ENCODE data around the gene KRTAP3-1. TPM values are rescaled to one million over a fixed set of nuclear protein-coding genes. Genes with fewer than 3 reads are reported as not detected.

KRTAP3-1 gene
- total RNA-seq, 1 donor from 2014 or later: not detected

- H3K4me3 Mint-ChIP-seq: no peak overlapping the region
- DNase-seq: no peak
- no peaks in the 10 kb centered on the region for H3K9me3 Mint-ChIP-seq
- no peak overlapping the region for H3K27ac Mint-ChIP-seq
- H3K27me3 Mint-ChIP-seq: peaks cover 13% of the 10 kb centered on the region
- intact Hi-C loops (cut with micrococcal nuclease): no loop called here
- no peaks in the 10 kb centered on the region for H3K4me1 Mint-ChIP-seq
- no peaks in the 10 kb centered on the region for H3K36me3 Mint-ChIP-seq (ENCODE audit: low read depth)
Measured at GRCh38 chr17:40980596-40980995, 28.3 kb downstream of the KRTAP3-1 start.

GRCh38 chr17:40980117-40980516 lies 28.8 kb downstream of the KRTAP3-1 start:
- H3K4me1 Mint-ChIP-seq: no peaks in the 10 kb centered on the region
- no peak overlapping the region for H3K4me3 Mint-ChIP-seq
- no peaks in the 10 kb centered on the region for H3K36me3 Mint-ChIP-seq (ENCODE audit: low read depth)
- H3K27me3 Mint-ChIP-seq: peaks cover 16% of the 10 kb centered on the region
- H3K9me3 Mint-ChIP-seq: no peaks in the 10 kb centered on the region
- no peak for DNase-seq
- intact Hi-C loops (cut with micrococcal nuclease): no loop called here
- H3K27ac Mint-ChIP-seq: no peak overlapping the region

GRCh38 chr17:40978575-40979151 lies 30.3 kb downstream of the KRTAP3-1 start:
- H3K4me1 Mint-ChIP-seq: no peaks in the 10 kb centered on the region
- H3K27ac Mint-ChIP-seq: no peak overlapping the region
- intact Hi-C loops (cut with micrococcal nuclease): no loop called here
- no peak for DNase-seq
- no peaks in the 10 kb centered on the region for H3K36me3 Mint-ChIP-seq (ENCODE audit: low read depth)
- H3K9me3 Mint-ChIP-seq: no peaks in the 10 kb centered on the region
- no peak overlapping the region for H3K4me3 Mint-ChIP-seq
- H3K27me3 Mint-ChIP-seq: peaks cover 12% of the 10 kb centered on the region

GRCh38 chr17:40975516-40975915 lies 33.4 kb downstream of the KRTAP3-1 start:
- H3K4me1 Mint-ChIP-seq: no peaks in the 10 kb centered on the region
- H3K9me3 Mint-ChIP-seq: no peaks in the 10 kb centered on the region
- intact Hi-C loops (cut with micrococcal nuclease): no loop called here
- H3K27ac Mint-ChIP-seq: no peak overlapping the region
- no peaks in the 10 kb centered on the region for H3K36me3 Mint-ChIP-seq (ENCODE audit: low read depth)
- no peak overlapping the region for H3K4me3 Mint-ChIP-seq
- DNase-seq: no peak
- H3K27me3 Mint-ChIP-seq: peaks cover 19% of the 10 kb centered on the region

GRCh38 chr17:40974366-40974765 lies 34.6 kb downstream of the KRTAP3-1 start:
- intact Hi-C loops (cut with micrococcal nuclease): no loop called here
- Mint-ChIP-seq H3K4me1 (no peaks in the 10 kb centered on the region), H3K4me3 (no peak overlapping the region), H3K27ac (no peak overlapping the region), H3K9me3 (no peaks in the 10 kb centered on the region), H3K36me3 (ENCODE audit: low read depth) (no peaks in the 10 kb centered on the region), H3K27me3 (peaks cover 23% of the 10 kb centered on the region)
- no peak for DNase-seq

GRCh38 chr17:40967582-40967981 lies 41.3 kb downstream of the KRTAP3-1 start:
- intact Hi-C loops (cut with micrococcal nuclease): no loop called here
- H3K9me3 Mint-ChIP-seq: peaks cover 3% of the 10 kb centered on the region
- H3K36me3 Mint-ChIP-seq (ENCODE audit: low read depth): no peaks in the 10 kb centered on the region
- H3K27me3 Mint-ChIP-seq: peaks cover 20% of the 10 kb centered on the region
- no peak for DNase-seq
- no peaks in the 10 kb centered on the region for H3K4me1 Mint-ChIP-seq
- H3K27ac Mint-ChIP-seq: no peak overlapping the region
- H3K4me3 Mint-ChIP-seq: no peak overlapping the region

GRCh38 chr17:40966848-40967247 lies 42.1 kb downstream of the KRTAP3-1 start, which contains the start of gene KRT39:
Gene KRT39, minus strand, starts transcription at chr17:40966948. Its CDS starts 92 bp downstream, at chr17:40966856.
- intact Hi-C loops (cut with micrococcal nuclease): no loop called here
- H3K4me3 Mint-ChIP-seq: no peak within 1 kb of the TSS
- no peaks in the 10 kb centered on the region for H3K4me1 Mint-ChIP-seq
- H3K27ac Mint-ChIP-seq: no peak within 1 kb of the TSS
- DNase-seq: no peak
- H3K36me3 Mint-ChIP-seq (ENCODE audit: low read depth): no peaks in the 10 kb centered on the region
- H3K27me3 Mint-ChIP-seq: peaks cover 17% of the 10 kb centered on the region
- H3K9me3 Mint-ChIP-seq: peaks cover 3% of the 10 kb centered on the region

- Mint-ChIP-seq H3K27ac (no peak overlapping the region), H3K4me1 (peaks cover 6% of the 10 kb centered on the region), H3K4me3 (no peak overlapping the region), H3K9me3 (peaks cover 3% of the 10 kb centered on the region), H3K27me3 (peaks cover 12% of the 10 kb centered on the region), H3K36me3 (ENCODE audit: low read depth) (no peaks in the 10 kb centered on the region)
- DNase-seq: no peak
- intact Hi-C loops (cut with micrococcal nuclease): no loop called here
Measured at GRCh38 chr17:40963838-40964237, 45.1 kb downstream of the KRTAP3-1 start.

- Mint-ChIP-seq H3K9me3 (peaks cover 3% of the 10 kb centered on the region), H3K27me3 (peaks cover 9% of the 10 kb centered on the region), H3K27ac (no peak overlapping the region), H3K4me3 (no peak overlapping the region), H3K36me3 (ENCODE audit: low read depth) (no peaks in the 10 kb centered on the region), H3K4me1 (peaks cover 6% of the 10 kb centered on the region)
- intact Hi-C loops (cut with micrococcal nuclease): no loop called here
- no peak for DNase-seq
Measured at GRCh38 chr17:40962059-40962561, 46.8 kb downstream of the KRTAP3-1 start.

GRCh38 chr17:40961591-40961990 lies 47.3 kb downstream of the KRTAP3-1 start:
- no peaks in the 10 kb centered on the region for H3K36me3 Mint-ChIP-seq (ENCODE audit: low read depth)
- no peak overlapping the region for H3K27ac Mint-ChIP-seq
- H3K4me1 Mint-ChIP-seq: peaks cover 6% of the 10 kb centered on the region
- intact Hi-C loops (cut with micrococcal nuclease): no loop called here
- no peak for DNase-seq
- H3K4me3 Mint-ChIP-seq: no peak overlapping the region
- peaks cover 3% of the 10 kb centered on the region for H3K9me3 Mint-ChIP-seq
- peaks cover 9% of the 10 kb centered on the region for H3K27me3 Mint-ChIP-seq

GRCh38 chr17:40960144-40960543 lies 48.8 kb downstream of the KRTAP3-1 start:
- DNase-seq: no peak
- Mint-ChIP-seq H3K27ac (no peak overlapping the region), H3K4me3 (no peak overlapping the region), H3K36me3 (ENCODE audit: low read depth) (no peaks in the 10 kb centered on the region), H3K27me3 (peaks cover 6% of the 10 kb centered on the region), H3K9me3 (peaks cover 3% of the 10 kb centered on the region), H3K4me1 (peaks cover 6% of the 10 kb centered on the region)
- intact Hi-C loops (cut with micrococcal nuclease): no loop called here

Other genes starting within 250 kb of the KRTAP3-1 start
- gene KRT26, start 236.9 kb downstream of the KRTAP3-1 start, total RNA-seq: not detected in 2 replicates
- gene KRT27, start 226.6 kb downstream of the KRTAP3-1 start, total RNA-seq: not detected in 2 replicates
- gene KRT28, start 209.2 kb downstream of the KRTAP3-1 start, total RNA-seq: not detected in 2 replicates
- 26.4 and 27.8 TPM in 2 replicates for gene KRT10, start 186.5 kb downstream of the KRTAP3-1 start, total RNA-seq
- not detected in 2 replicates for gene KRT12, start 141.9 kb downstream of the KRTAP3-1 start, total RNA-seq
- not detected in 2 replicates for gene KRT20, start 123.9 kb downstream of the KRTAP3-1 start, total RNA-seq
- not detected in 2 replicates for gene KRT23, start 71.5 kb downstream of the KRTAP3-1 start, total RNA-seq
- gene KRT39, start 42.2 kb downstream of the KRTAP3-1 start, total RNA-seq: not detected in 2 replicates
- not detected in 2 replicates for gene KRT40, start 24.8 kb downstream of the KRTAP3-1 start, total RNA-seq
- not detected in 2 replicates for gene KRTAP3-3, start 15.0 kb downstream of the KRTAP3-1 start, total RNA-seq
- gene KRTAP3-2, start 9.2 kb downstream of the KRTAP3-1 start, total RNA-seq: not detected in 2 replicates
- not detected in 2 replicates for gene KRTAP1-5, start 18.1 kb upstream of the KRTAP3-1 start, total RNA-seq
- not detected in 2 replicates for gene KRTAP1-4, start 21.1 kb upstream of the KRTAP3-1 start, total RNA-seq
- gene KRTAP1-3, start 25.7 kb upstream of the KRTAP3-1 start, total RNA-seq: not detected in 2 replicates
- gene KRTAP1-1, start 32.3 kb upstream of the KRTAP3-1 start, total RNA-seq: not detected in 2 replicates
- not detected in 2 replicates for gene KRTAP2-1, start 38.2 kb upstream of the KRTAP3-1 start, total RNA-seq
- not detected in 2 replicates for gene KRTAP2-2, start 46.1 kb upstream of the KRTAP3-1 start, total RNA-seq
- not detected in 2 replicates for gene KRTAP2-3, start 51.0 kb upstream of the KRTAP3-1 start, total RNA-seq
- gene KRTAP2-4, start 56.8 kb upstream of the KRTAP3-1 start, total RNA-seq: not detected in 2 replicates
- not detected in 2 replicates for gene KRTAP4-7, start 75.0 kb upstream of the KRTAP3-1 start, total RNA-seq
- gene KRTAP4-8, start 89.0 kb upstream of the KRTAP3-1 start, total RNA-seq: not detected in 2 replicates
- not detected in 2 replicates for gene KRTAP4-16, start 93.1 kb upstream of the KRTAP3-1 start, total RNA-seq
- gene KRTAP4-9, start 96.3 kb upstream of the KRTAP3-1 start, total RNA-seq: not detected in 2 replicates
- gene KRTAP4-11, start 109.2 kb upstream of the KRTAP3-1 start, total RNA-seq: not detected in 2 replicates
- gene KRTAP4-12, start 115.1 kb upstream of the KRTAP3-1 start, total RNA-seq: not detected in 2 replicates
- gene KRTAP4-6, start 131.4 kb upstream of the KRTAP3-1 start, total RNA-seq: not detected in 2 replicates
- not detected in 2 replicates for gene KRTAP4-5, start 140.7 kb upstream of the KRTAP3-1 start, total RNA-seq
- not detected in 2 replicates for gene KRTAP4-4, start 151.6 kb upstream of the KRTAP3-1 start, total RNA-seq
- not detected in 2 replicates for gene KRTAP4-3, start 159.1 kb upstream of the KRTAP3-1 start, total RNA-seq
- not detected in 2 replicates for gene KRTAP4-2, start 169.1 kb upstream of the KRTAP3-1 start, total RNA-seq
- gene KRTAP4-1, start 175.8 kb upstream of the KRTAP3-1 start, total RNA-seq: not detected in 2 replicates
- not detected in 2 replicates for gene KRTAP9-1, start 180.8 kb upstream of the KRTAP3-1 start, total RNA-seq
- gene KRTAP9-2, start 217.5 kb upstream of the KRTAP3-1 start, total RNA-seq: not detected in 2 replicates
- gene KRTAP9-3, start 223.3 kb upstream of the KRTAP3-1 start, total RNA-seq: not detected in 2 replicates
- not detected in 2 replicates for gene KRTAP9-8, start 228.9 kb upstream of the KRTAP3-1 start, total RNA-seq
- not detected in 2 replicates for gene KRTAP9-4, start 240.6 kb upstream of the KRTAP3-1 start, total RNA-seq
- gene KRTAP9-9, start 246.3 kb upstream of the KRTAP3-1 start, total RNA-seq: not detected in 2 replicates

Data from activated CD4-positive, alpha-beta T cell treated with anti-CD3 and anti-CD28 coated beads, Interleukin-2, amount 10 ng/mL, durations not matched to agents 24 days and 14 days (primary cell).